Measurements from ENCODE around the gene BRMS1.

The BRMS1 gene

GRCh38 chr11:66386171-66387069 is 41.5 kb upstream of the BRMS1 start:
- no peak for TF ChIP-seq REST (IDR thresholded peaks at IDR 0.05; ENCODE audit: low read depth)
- TF ChIP-seq YY1 (IDR thresholded peaks at IDR 0.05; ENCODE audit: low read depth) = 0 out of 2 replicates have a peak, but pooled peaks have one; percentile 45
- no peak for TF ChIP-seq MAX (IDR thresholded peaks at IDR 0.05)
- TF ChIP-seq EP300 (IDR thresholded peaks at IDR 0.05; ENCODE audit: borderline replicate concordance) = no peak
- no peak for TF ChIP-seq TAF1 (IDR thresholded peaks at IDR 0.05; ENCODE audit: low read depth)
- TF ChIP-seq USF1 (IDR thresholded peaks at IDR 0.05) = no peak
- no peak for TF ChIP-seq NFIC (IDR thresholded peaks at IDR 0.05)
- 0 out of 2 replicates have a peak, but pooled peaks have one; percentile 10 for TF ChIP-seq TEAD4 (IDR thresholded peaks at IDR 0.05)
- TF ChIP-seq CREB1 (IDR thresholded peaks at IDR 0.05; ENCODE audit: low read depth) = no peak
- TF ChIP-seq RAD21 (IDR thresholded peaks at IDR 0.05; ENCODE audit: low read depth) = peak; percentile 76
- TF ChIP-seq FOXM1 (IDR thresholded peaks at IDR 0.05; ENCODE audit: borderline replicate concordance, low read depth) = no peak
- TF ChIP-seq CEBPB (IDR thresholded peaks at IDR 0.05) = peak; percentile 94

- TF ChIP-seq EP300 (IDR thresholded peaks at IDR 0.05; ENCODE audit: borderline replicate concordance) = peak; percentile 53; the same call in 1 of the 2 replicates
- 0 out of 2 replicates have a peak, but pooled peaks have one; percentile 13 for TF ChIP-seq CEBPB (IDR thresholded peaks at IDR 0.05)
- peak; percentile 57 for TF ChIP-seq EGR1 (IDR thresholded peaks at IDR 0.05)
- TF ChIP-seq TEAD4 (IDR thresholded peaks at IDR 0.05) = peak; percentile 18; the same call in 1 of the 2 replicates
- 0 out of 2 replicates have a peak, but pooled peaks have one; percentile 39 for TF ChIP-seq USF1 (IDR thresholded peaks at IDR 0.05)
Observed at GRCh38 chr11:66380264-66380663, 35.4 kb upstream of the BRMS1 start.

GRCh38 chr11:66373265-66373664 is 28.4 kb upstream of the BRMS1 start:
- TF ChIP-seq YY1 (IDR thresholded peaks at IDR 0.05; ENCODE audit: low read depth) (no peak), TCF12 (IDR thresholded peaks at IDR 0.05; ENCODE audit: low read depth) (no peak), REST (IDR thresholded peaks at IDR 0.05; ENCODE audit: low read depth) (no peak), USF1 (IDR thresholded peaks at IDR 0.05) (no peak), TEAD4 (IDR thresholded peaks at IDR 0.05) (no peak), CEBPB (IDR thresholded peaks at IDR 0.05) (no peak), EGR1 (IDR thresholded peaks at IDR 0.05) (no peak), RAD21 (IDR thresholded peaks at IDR 0.05; ENCODE audit: low read depth) (no peak), NFIC (IDR thresholded peaks at IDR 0.05) (no peak), TAF1 (IDR thresholded peaks at IDR 0.05; ENCODE audit: low read depth) (no peak), EP300 (IDR thresholded peaks at IDR 0.05; ENCODE audit: borderline replicate concordance) (no peak), MAX (IDR thresholded peaks at IDR 0.05) (no peak), CREB1 (IDR thresholded peaks at IDR 0.05; ENCODE audit: low read depth) (no peak)

- TF ChIP-seq ZBTB7A (IDR thresholded peaks at IDR 0.05; ENCODE audit: low read depth) = peak; percentile 95
- no peak for TF ChIP-seq REST (IDR thresholded peaks at IDR 0.05; ENCODE audit: low read depth)
- TF ChIP-seq NFIC (IDR thresholded peaks at IDR 0.05) = no peak
- no peak for TF ChIP-seq YY1 (IDR thresholded peaks at IDR 0.05; ENCODE audit: low read depth)
- peak; percentile 7 for TF ChIP-seq TCF12 (IDR thresholded peaks at IDR 0.05; ENCODE audit: low read depth)
- no peak for TF ChIP-seq CEBPB (IDR thresholded peaks at IDR 0.05)
- TF ChIP-seq USF1 (IDR thresholded peaks at IDR 0.05) = no peak
- peak; percentile 25; the same call in 1 of the 2 replicates for TF ChIP-seq CREB1 (IDR thresholded peaks at IDR 0.05; ENCODE audit: low read depth)
- TF ChIP-seq FOXM1 (IDR thresholded peaks at IDR 0.05; ENCODE audit: borderline replicate concordance, low read depth) = no peak
- peak; percentile 50; the same call in 1 of the 2 replicates for TF ChIP-seq TAF1 (IDR thresholded peaks at IDR 0.05; ENCODE audit: low read depth)
- no peak for TF ChIP-seq MAX (IDR thresholded peaks at IDR 0.05)
- TF ChIP-seq TEAD4 (IDR thresholded peaks at IDR 0.05) = no peak; the same call in 1 of the 2 replicates
- peak; percentile 34; the same call in 1 of the 2 replicates for TF ChIP-seq EP300 (IDR thresholded peaks at IDR 0.05; ENCODE audit: borderline replicate concordance)
- TF ChIP-seq RAD21 (IDR thresholded peaks at IDR 0.05; ENCODE audit: low read depth) = no peak
- peak; percentile 71 for TF ChIP-seq EGR1 (IDR thresholded peaks at IDR 0.05)
Observed at GRCh38 chr11:66371627-66372415, 26.9 kb upstream of the BRMS1 start, which contains the start of gene SLC29A2. SLC29A2 (minus strand) TSS chr11:66371760; CDS start chr11:66371591, 169 bp downstream.

Data from Ishikawa (cell line).